Ureter (tissue), 1 donor: ENCODE results near the gene CDKN2AIP. TPM values are rescaled to one million over a fixed set of nuclear protein-coding genes. Genes with fewer than 3 reads are reported as not detected.
"Not testable (repeated sequence)": the region's sequence is repeated elsewhere in the genome, so short reads cannot be mapped to it uniquely, and the experiment has no call there.

ENCODE experiments used
- DNase-seq: peaks from one replicate; pipeline ENCODE4 v3.0.0-alpha.2; 2020; ENCODE audit warnings: low spot score
- total RNA-seq: library from RNA; stranded (reverse); gene quantifications from one replicate; pipeline ENCODE4 v1.2.4, GENCODE V29; 2023
- donor health status: DM: yes; HTN: yes; CAD: no.

Gene CDKN2AIP
- total RNA-seq, 1 donor from 2014 or later = 15.0 TPM

GRCh38 chr4:183413234-183414200 is 30.9 kb upstream of the CDKN2AIP start:
- DNase-seq = no peak

GRCh38 chr4:183416879-183417755 is 27.3 kb upstream of the CDKN2AIP start:
- no peak for DNase-seq

GRCh38 chr4:183422962-183423631 is 21.3 kb upstream of the CDKN2AIP start:
- DNase-seq = no peak

- DNase-seq = no peak
These were observed 20.2 kb upstream of the CDKN2AIP start for GRCh38 chr4:183424109-183424744.

GRCh38 chr4:183426507-183426906 is 17.9 kb upstream of the CDKN2AIP start:
- no peak for DNase-seq

GRCh38 chr4:183429489-183429888 is 14.9 kb upstream of the CDKN2AIP start:
- no peak for DNase-seq

- DNase-seq = no peak
These were observed 14.0 kb upstream of the CDKN2AIP start for GRCh38 chr4:183430317-183430993.

GRCh38 chr4:183430994-183431347 is 13.5 kb upstream of the CDKN2AIP start:
- no peak for DNase-seq

GRCh38 chr4:183431614-183432013 is 12.8 kb upstream of the CDKN2AIP start:
- DNase-seq = no peak

GRCh38 chr4:183433183-183433582 is 11.3 kb upstream of the CDKN2AIP start:
- not testable (repeated sequence) for DNase-seq

GRCh38 chr4:183434264-183434663 is 10.2 kb upstream of the CDKN2AIP start:
- DNase-seq = no peak

- DNase-seq = no peak
These were observed 9.7 kb upstream of the CDKN2AIP start for GRCh38 chr4:183434666-183435190.

GRCh38 chr4:183435803-183436202 is 8.6 kb upstream of the CDKN2AIP start:
- no peak for DNase-seq

GRCh38 chr4:183436417-183436816 is 8.0 kb upstream of the CDKN2AIP start:
- DNase-seq = no peak

- DNase-seq = no peak
These were observed 7.0 kb upstream of the CDKN2AIP start for GRCh38 chr4:183437452-183437851.

GRCh38 chr4:183438458-183439113 is 5.8 kb upstream of the CDKN2AIP start:
- DNase-seq = peak; percentile 45

GRCh38 chr4:183441276-183441675 is 3.2 kb upstream of the CDKN2AIP start:
- DNase-seq = no peak

- DNase-seq = peak; percentile 63
These were observed 702 bp upstream of the CDKN2AIP start for GRCh38 chr4:183443655-183444213.

- peak; percentile 50 for DNase-seq
These were observed 627 bp downstream of the CDKN2AIP start for GRCh38 chr4:183445097-183445428.

GRCh38 chr4:183447646-183448045 is 3.2 kb downstream of the CDKN2AIP start:
- DNase-seq = no peak
